ENCODE data around the gene DVL2. TPM values are rescaled to one million over a fixed set of nuclear protein-coding genes. Genes with fewer than 3 reads are reported as not detected.

DVL2 gene
- polyA plus RNA-seq, 1 donor from 2014 or later: 41.1 TPM

DNA sequence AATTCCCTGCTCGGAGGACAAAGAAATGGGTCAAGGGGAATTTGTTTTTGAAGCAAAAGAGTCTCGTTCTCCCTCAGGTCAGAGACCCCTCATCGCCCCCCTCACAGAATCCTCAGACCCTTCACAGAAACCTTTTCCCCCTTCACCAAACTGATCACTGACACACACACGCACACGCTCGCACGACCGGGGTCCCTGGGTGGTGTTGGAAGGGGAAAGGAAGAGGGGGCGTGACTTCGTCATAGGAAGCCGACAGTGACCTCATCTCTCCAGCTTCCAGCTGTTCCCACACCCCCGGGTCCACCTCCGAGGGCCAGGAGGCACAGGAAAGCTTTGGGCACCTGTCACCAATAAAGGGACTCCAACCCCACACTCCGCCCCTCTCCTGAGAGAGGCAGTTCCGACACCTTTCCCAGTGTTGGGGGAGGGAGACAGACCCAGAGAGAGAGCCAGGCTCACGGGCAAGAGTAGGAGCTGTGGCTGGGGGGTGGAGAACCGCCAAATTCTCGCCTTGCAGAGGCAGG, 56.3 kb downstream of the DVL2 start:
- peak overlapping the region; percentile 82 for H3K4me3 ChIP-seq (ENCODE audit: low read length)
- H3K27ac ChIP-seq (ENCODE audit: low read length): peak overlapping the region; percentile 93
- peak overlapping the region; percentile 33 for H3K4me2 ChIP-seq (ENCODE audit: low read length)
- no peaks in the 10 kb centered on the region for H3K9me2 ChIP-seq (ENCODE audit: insufficient read depth, low read length)
- no peaks in the 10 kb centered on the region for H3K36me3 ChIP-seq (ENCODE audit: insufficient read depth, low read length)
- H3K9me3 ChIP-seq (ENCODE audit: low read length): no peaks in the 10 kb centered on the region
- H3K9ac ChIP-seq (ENCODE audit: low read length): peak overlapping the region; percentile 95
- H4K20me1 ChIP-seq (ENCODE audit: insufficient read depth): no peaks in the 10 kb centered on the region
- H3K79me2 ChIP-seq (replicated peaks; ENCODE audit: insufficient read depth, low read length): peaks cover 5% of the 10 kb centered on the region
- H3F3A ChIP-seq (ENCODE audit: insufficient read depth, low read length, poor library complexity, severe bottlenecking): no peaks in the 10 kb centered on the region
- H3K27me3 ChIP-seq (ENCODE audit: insufficient read depth, low read depth, low read length): no peaks in the 10 kb centered on the region
- TF ChIP-seq REST (IDR thresholded peaks at IDR 0.05; ENCODE audit: borderline replicate concordance): no peak
- TF ChIP-seq POLR2AphosphoS5 (IDR thresholded peaks at IDR 0.05): peak; percentile 62
- peak overlapping the region; percentile 73 for H2AFZ ChIP-seq (ENCODE audit: low read depth, low read length)

DNA sequence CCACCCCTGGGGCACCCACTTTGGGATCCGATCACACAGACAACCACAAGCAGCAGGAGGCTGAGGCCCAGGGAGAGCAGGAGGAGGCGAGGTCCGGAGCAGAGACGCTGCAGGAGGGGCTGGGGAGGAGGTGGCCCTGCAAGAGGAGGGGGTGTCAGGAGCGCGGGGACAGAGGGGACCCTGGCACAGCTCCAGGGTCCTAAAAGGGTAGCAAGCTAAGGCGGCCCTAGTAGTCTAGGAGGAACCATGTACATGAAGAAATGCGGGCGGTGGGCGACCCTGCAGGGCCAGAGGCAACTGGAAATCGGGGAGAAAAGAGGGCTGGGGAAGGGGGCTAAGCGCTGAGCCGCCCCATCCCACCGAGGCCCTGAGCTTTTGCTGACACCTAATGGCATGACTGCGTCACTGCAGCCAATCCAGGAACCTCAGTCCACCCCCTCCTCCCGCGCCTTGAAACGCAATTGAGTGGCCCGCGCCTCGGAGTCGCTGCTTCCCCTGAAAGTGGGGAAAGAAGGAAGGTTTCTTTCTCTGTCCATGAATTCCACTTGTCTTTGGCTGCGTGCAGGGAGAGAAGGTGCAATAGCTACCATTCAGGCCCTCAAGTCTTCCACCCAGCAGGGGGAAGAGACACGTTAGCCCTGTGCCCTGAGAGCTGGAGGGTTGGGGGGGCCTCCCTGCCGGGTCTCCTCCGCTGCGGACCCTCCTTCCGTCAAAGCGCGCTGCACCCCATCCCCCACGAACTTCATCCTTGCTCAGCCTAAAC, 56.9 kb downstream of the DVL2 start:
- Histone ChIP-seq H3K4me3 (ENCODE audit: low read length) (peak overlapping the region; percentile 82), H3F3A (ENCODE audit: insufficient read depth, low read length, poor library complexity, severe bottlenecking) (no peaks in the 10 kb centered on the region), H3K9ac (ENCODE audit: low read length) (peak overlapping the region; percentile 95), H3K27me3 (ENCODE audit: insufficient read depth, low read depth, low read length) (no peaks in the 10 kb centered on the region), H3K4me2 (ENCODE audit: low read length) (peak overlapping the region; percentile 33), H3K9me3 (ENCODE audit: low read length) (no peaks in the 10 kb centered on the region), H4K20me1 (ENCODE audit: insufficient read depth) (no peaks in the 10 kb centered on the region), H3K9me2 (ENCODE audit: insufficient read depth, low read length) (no peaks in the 10 kb centered on the region), H3K36me3 (ENCODE audit: insufficient read depth, low read length) (no peaks in the 10 kb centered on the region), H3K27ac (ENCODE audit: low read length) (peak overlapping the region; percentile 93), H3K79me2 (replicated peaks; ENCODE audit: insufficient read depth, low read length) (peaks cover 5% of the 10 kb centered on the region), H2AFZ (ENCODE audit: low read depth, low read length) (peak overlapping the region; percentile 73)
- peak; percentile 34 for TF ChIP-seq EP300 (conservative IDR thresholded peaks at IDR 0.05; ENCODE audit: poor library complexity, severe bottlenecking)
- TF ChIP-seq MXI1 (conservative IDR thresholded peaks at IDR 0.05; ENCODE audit: poor library complexity, severe bottlenecking): peak; percentile 53
- peak; percentile 64 for TF ChIP-seq POLR2AphosphoS5 (IDR thresholded peaks at IDR 0.05)
- peak; percentile 83 for TF ChIP-seq SMC3 (conservative IDR thresholded peaks at IDR 0.05; ENCODE audit: poor library complexity)
- TF ChIP-seq, protein P1, sequence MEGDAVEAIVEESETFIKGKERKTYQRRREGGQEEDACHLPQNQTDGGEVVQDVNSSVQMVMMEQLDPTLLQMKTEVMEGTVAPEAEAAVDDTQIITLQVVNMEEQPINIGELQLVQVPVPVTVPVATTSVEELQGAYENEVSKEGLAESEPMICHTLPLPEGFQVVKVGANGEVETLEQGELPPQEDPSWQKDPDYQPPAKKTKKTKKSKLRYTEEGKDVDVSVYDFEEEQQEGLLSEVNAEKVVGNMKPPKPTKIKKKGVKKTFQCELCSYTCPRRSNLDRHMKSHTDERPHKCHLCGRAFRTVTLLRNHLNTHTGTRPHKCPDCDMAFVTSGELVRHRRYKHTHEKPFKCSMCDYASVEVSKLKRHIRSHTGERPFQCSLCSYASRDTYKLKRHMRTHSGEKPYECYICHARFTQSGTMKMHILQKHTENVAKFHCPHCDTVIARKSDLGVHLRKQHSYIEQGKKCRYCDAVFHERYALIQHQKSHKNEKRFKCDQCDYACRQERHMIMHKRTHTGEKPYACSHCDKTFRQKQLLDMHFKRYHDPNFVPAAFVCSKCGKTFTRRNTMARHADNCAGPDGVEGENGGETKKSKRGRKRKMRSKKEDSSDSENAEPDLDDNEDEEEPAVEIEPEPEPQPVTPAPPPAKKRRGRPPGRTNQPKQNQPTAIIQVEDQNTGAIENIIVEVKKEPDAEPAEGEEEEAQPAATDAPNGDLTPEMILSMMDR (IDR thresholded peaks at IDR 0.05; ENCODE audit: poor library complexity, severe bottlenecking): peak; percentile 98
- TF ChIP-seq EZH2 (IDR thresholded peaks at IDR 0.05; ENCODE audit: borderline replicate concordance, insufficient read depth, low read length, poor library complexity, severe bottlenecking): no peak
- TF ChIP-seq TAF1 (IDR thresholded peaks at IDR 0.05; ENCODE audit: low read depth): peak; percentile 83
- peak; percentile 49 for TF ChIP-seq REST (IDR thresholded peaks at IDR 0.05; ENCODE audit: borderline replicate concordance)
- TF ChIP-seq RAD21 (conservative IDR thresholded peaks at IDR 0.05): peak; percentile 90
